Bone marrow (tissue), 2 donors: ENCODE data around the gene PIK3R6.
"Not testable (repeated sequence)": the region's sequence is repeated elsewhere in the genome, so short reads cannot be mapped to it uniquely, and the experiment has no call there.

Experiments used
- DNase-seq, 2 donors: peaks; one replicate each; lab custom pipeline; 2025; lab: John Stamatoyannopoulos, UW

The PIK3R6 gene

GRCh38 chr17:8828517-8828875, 39.0 kb downstream of the PIK3R6 start:
- no peak for DNase-seq

GRCh38 chr17:8826808-8827435, 40.6 kb downstream of the PIK3R6 start:
- no peak for DNase-seq

GRCh38 chr17:8825802-8826201, 41.7 kb downstream of the PIK3R6 start:
- no peak for DNase-seq

GRCh38 chr17:8823279-8823678, 44.2 kb downstream of the PIK3R6 start:
- no peak for DNase-seq

- DNase-seq = no peak
Measured at GRCh38 chr17:8822401-8823035, 45.0 kb downstream of the PIK3R6 start.

GRCh38 chr17:8821446-8822105, 45.9 kb downstream of the PIK3R6 start:
- DNase-seq = no peak

GRCh38 chr17:8820311-8821010, 47.0 kb downstream of the PIK3R6 start:
- no peak for DNase-seq

GRCh38 chr17:8818654-8819330, 48.7 kb downstream of the PIK3R6 start:
- DNase-seq = no peak

GRCh38 chr17:8818047-8818446, 49.4 kb downstream of the PIK3R6 start:
- DNase-seq = no peak

GRCh38 chr17:8806926-8807550, 60.4 kb downstream of the PIK3R6 start:
- peak in 1 of 2 donors; percentile 11 for DNase-seq

- DNase-seq = no peak
Measured at GRCh38 chr17:8806253-8806925, 61.1 kb downstream of the PIK3R6 start.

- not testable (repeated sequence) for DNase-seq
Measured at GRCh38 chr17:8805396-8805795, 62.1 kb downstream of the PIK3R6 start.

GRCh38 chr17:8803531-8804420, 63.7 kb downstream of the PIK3R6 start:
- DNase-seq = no peak

GRCh38 chr17:8801135-8801840, 66.2 kb downstream of the PIK3R6 start:
- no peak for DNase-seq

GRCh38 chr17:8800656-8801055, 66.8 kb downstream of the PIK3R6 start:
- DNase-seq = no peak

- DNase-seq = no peak
Measured at GRCh38 chr17:8799570-8800212, 67.8 kb downstream of the PIK3R6 start.

GRCh38 chr17:8798846-8799569, 68.5 kb downstream of the PIK3R6 start, which contains the start of gene MFSD6L:
Gene MFSD6L (minus strand): TSS chr17:8799365. CDS start chr17:8799120, 245 bp downstream.
- no peak for DNase-seq

- no peak for DNase-seq
Measured at GRCh38 chr17:8798176-8798845, 69.2 kb downstream of the PIK3R6 start.
